ENCODE data around the gene RHOA.

RHOA gene

DNA sequence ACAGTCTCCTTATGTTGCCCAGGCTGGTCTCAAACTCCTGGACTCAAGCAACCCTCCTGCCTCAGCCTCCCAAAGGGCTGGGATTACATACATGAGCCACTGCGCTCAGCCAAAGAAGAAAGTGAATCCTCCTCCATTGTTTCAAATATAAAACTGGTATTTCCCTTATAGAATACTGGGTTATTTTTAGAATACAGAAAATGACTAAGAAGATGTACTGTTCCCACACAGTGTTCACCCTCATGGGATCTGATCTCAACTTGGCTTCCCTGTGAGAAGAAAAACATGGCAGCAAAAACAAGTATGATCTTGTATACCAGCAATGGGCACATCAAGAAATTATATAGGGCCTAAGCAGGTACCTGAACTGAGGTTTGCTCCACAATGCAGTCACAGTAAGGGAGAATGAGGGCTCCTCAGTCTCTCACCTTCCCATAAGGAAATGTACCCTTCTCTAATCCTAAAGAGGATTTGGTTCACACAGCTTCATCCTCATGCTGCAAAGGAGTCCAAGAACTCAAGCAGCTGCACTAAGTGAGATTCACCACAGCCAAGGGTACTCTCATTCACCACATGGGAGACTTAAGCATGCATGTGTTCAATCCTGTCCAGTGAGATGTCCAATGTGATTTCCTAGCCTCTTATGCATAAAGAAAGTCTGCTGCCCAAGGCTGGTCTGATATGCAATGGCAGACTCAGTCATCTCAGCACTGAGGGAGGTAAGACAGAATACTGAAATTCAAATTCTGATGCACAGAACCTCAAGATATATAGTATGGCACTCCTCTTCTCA lies 97.7 kb downstream of the RHOA start:
- no peak for DNase-seq

DNA sequence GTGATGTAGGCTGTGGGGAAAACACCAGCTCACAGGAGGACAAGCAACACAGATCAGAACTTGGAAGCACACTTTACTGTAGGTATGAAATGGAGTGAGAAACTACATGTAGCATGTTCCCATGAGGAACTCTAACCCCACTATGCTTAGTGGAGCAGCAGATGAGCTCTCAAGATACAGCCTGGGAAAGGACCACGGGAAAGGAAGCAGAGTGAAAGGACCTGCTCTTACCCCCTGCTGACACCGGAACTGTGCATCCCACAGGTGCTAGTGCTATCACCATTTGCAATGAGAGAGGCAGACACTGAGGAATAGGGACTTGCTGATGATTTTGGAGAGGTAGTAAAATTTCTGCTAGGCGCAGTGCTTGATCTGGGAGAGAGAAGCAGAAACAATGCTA lies 100.5 kb downstream of the RHOA start:
- DNase-seq = no peak

DNA sequence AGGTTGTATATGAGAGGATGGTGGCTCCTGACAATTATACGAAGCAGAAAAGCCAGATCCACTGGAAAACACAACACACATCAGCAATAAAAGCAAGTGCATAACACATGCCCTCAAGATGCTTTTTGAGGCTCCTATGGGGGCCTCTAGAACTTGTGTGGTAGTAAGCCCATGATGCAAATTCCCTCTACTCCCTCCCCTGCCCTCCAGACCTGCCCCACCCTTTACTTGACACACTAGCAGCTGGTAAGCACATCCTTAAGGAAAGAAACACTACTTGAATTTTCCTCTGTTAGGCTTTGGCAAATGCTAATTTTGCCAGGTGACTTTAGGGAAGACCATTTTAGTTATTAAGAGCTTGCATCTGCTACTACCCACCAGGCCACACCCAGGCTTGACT lies 101.1 kb downstream of the RHOA start:
- DNase-seq = no peak
